Retina (tissue), 1 donor: Measurements from ENCODE around the gene EPAS1.

Experiments
- DNase-seq: peaks from one replicate; pipeline ENCODE4 v3.0.0-alpha.2; 2016

Gene EPAS1

GRCh38 chr2:46340740-46341420 is 43.7 kb downstream of the EPAS1 start:
- no peak for DNase-seq

GRCh38 chr2:46342566-46343315 is 45.5 kb downstream of the EPAS1 start:
- DNase-seq = no peak

GRCh38 chr2:46344706-46345105 is 47.5 kb downstream of the EPAS1 start:
- DNase-seq = no peak

GRCh38 chr2:46345775-46346174 is 48.6 kb downstream of the EPAS1 start:
- no peak for DNase-seq

- DNase-seq = no peak
Measured at GRCh38 chr2:46346719-46347118, 49.5 kb downstream of the EPAS1 start.

GRCh38 chr2:46347648-46348280 is 50.6 kb downstream of the EPAS1 start:
- DNase-seq = no peak

- no peak for DNase-seq
Measured at GRCh38 chr2:46349115-46349547, 51.9 kb downstream of the EPAS1 start.

GRCh38 chr2:46350029-46350689 is 53.0 kb downstream of the EPAS1 start:
- no peak for DNase-seq

GRCh38 chr2:46351098-46351749 is 54.0 kb downstream of the EPAS1 start:
- DNase-seq = no peak

- no peak for DNase-seq
Measured at GRCh38 chr2:46351750-46352138, 54.5 kb downstream of the EPAS1 start.

GRCh38 chr2:46352621-46353020 is 55.4 kb downstream of the EPAS1 start:
- DNase-seq = no peak

GRCh38 chr2:46353509-46353908 is 56.3 kb downstream of the EPAS1 start:
- no peak for DNase-seq

- DNase-seq = no peak
Measured at GRCh38 chr2:46355756-46356155, 58.5 kb downstream of the EPAS1 start.

GRCh38 chr2:46356991-46357390 is 59.8 kb downstream of the EPAS1 start:
- no peak for DNase-seq

- no peak for DNase-seq
Measured at GRCh38 chr2:46358713-46359112, 61.5 kb downstream of the EPAS1 start.

- DNase-seq = no peak
Measured at GRCh38 chr2:46360303-46360702, 63.1 kb downstream of the EPAS1 start.

GRCh38 chr2:46361920-46362666 is 64.9 kb downstream of the EPAS1 start:
- DNase-seq = no peak

GRCh38 chr2:46362667-46363012 is 65.4 kb downstream of the EPAS1 start:
- no peak for DNase-seq

- DNase-seq = no peak
Measured at GRCh38 chr2:46363535-46364170, 66.4 kb downstream of the EPAS1 start.

- DNase-seq = peak; percentile 19
Measured at GRCh38 chr2:46364797-46365457, 67.7 kb downstream of the EPAS1 start.
